ENCODE results near the gene GHRHR.
A peak's percentile ranks its signal among the peaks of the same experiment; 100 is the strongest.

GHRHR gene

DNA sequence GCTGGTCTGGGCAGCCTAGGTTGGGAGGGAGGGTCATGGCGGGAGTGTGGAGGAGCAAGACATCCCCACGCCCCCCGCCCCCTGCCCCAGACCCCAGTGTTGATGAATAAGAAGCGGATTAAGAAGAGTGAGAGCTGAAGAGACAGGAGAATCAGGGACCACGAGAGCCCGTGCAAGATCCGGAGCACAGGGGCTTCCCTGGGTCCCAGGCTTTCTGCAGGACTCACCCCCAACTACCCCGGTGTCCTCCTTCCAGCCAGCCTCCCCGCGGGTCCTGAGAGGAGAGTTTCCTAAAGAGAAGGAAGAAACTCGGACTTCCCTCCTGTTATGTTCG is 20.1 kb downstream of the GHRHR start:
- peak; percentile 67 for TF ChIP-seq CTCF (conservative IDR thresholded peaks at IDR 0.05; ENCODE audit: low read depth)
- POLR2A ChIA-PET (ENCODE audit: low non-redundant PET), result interaction anchor here (1.2 kb wide), 1 partner anchor 139 kb away, joined by 3 read pairs; no protein-coding TSS in a partner anchor
- no peak overlapping the region for H3K27ac ChIP-seq
- DNase-seq (ENCODE audit: low spot score), result no peak
- CTCF ChIA-PET, result interaction anchor here (0.5 to 6.2 kb wide), 19 partner anchors 9 to 290 kb away, joined by 3 to 108 read pairs (median 5); no protein-coding TSS in a partner anchor

- POLR2A ChIA-PET (ENCODE audit: low non-redundant PET), result interaction anchor here (1.2 kb wide), 1 partner anchor 138 kb away, joined by 3 read pairs; no protein-coding TSS in a partner anchor
- CTCF ChIA-PET, result interaction anchor here (0.5 to 6.2 kb wide), 8 partner anchors 11 to 150 kb away, joined by 3 to 108 read pairs (median 5); no protein-coding TSS in a partner anchor
- H3K27ac ChIP-seq, result no peak overlapping the region
- TF ChIP-seq CTCF (conservative IDR thresholded peaks at IDR 0.05; ENCODE audit: low read depth), result no peak
- DNase-seq (ENCODE audit: low spot score), result peak; percentile 64
These were observed 20.8 kb downstream of the GHRHR start for GRCh38 chr7:30984359-30985107.

- ChIA-PET POLR2A (ENCODE audit: low non-redundant PET) (no interaction called here), CTCF (interaction anchor here (0.6 to 6.2 kb wide), 4 partner anchors 47 to 544 kb away, joined by 3 to 108 read pairs (median 3); no protein-coding TSS in a partner anchor)
- no peak for TF ChIP-seq CTCF (conservative IDR thresholded peaks at IDR 0.05; ENCODE audit: low read depth)
- no peak for DNase-seq (ENCODE audit: low spot score)
- no peak overlapping the region for H3K27ac ChIP-seq
These were observed 22.0 kb downstream of the GHRHR start for GRCh38 chr7:30985756-30986155.

GRCh38 chr7:30986331-30986730 is 22.6 kb downstream of the GHRHR start:
- TF ChIP-seq CTCF (conservative IDR thresholded peaks at IDR 0.05; ENCODE audit: low read depth), result no peak
- ChIA-PET POLR2A (ENCODE audit: low non-redundant PET) (no interaction called here), CTCF (interaction anchor here (0.9 to 6.2 kb wide), 2 partner anchors 48 to 136 kb away, joined by 3 to 108 read pairs; no protein-coding TSS in a partner anchor)
- no peak overlapping the region for H3K27ac ChIP-seq
- DNase-seq (ENCODE audit: low spot score), result no peak

GRCh38 chr7:30986738-30987137 is 23.0 kb downstream of the GHRHR start:
- no peak overlapping the region for H3K27ac ChIP-seq
- POLR2A ChIA-PET (ENCODE audit: low non-redundant PET), result no interaction called here
- no peak for TF ChIP-seq CTCF (conservative IDR thresholded peaks at IDR 0.05; ENCODE audit: low read depth)
- CTCF ChIA-PET, result interaction anchor here (0.9 to 6.2 kb wide), 2 partner anchors 48 to 135 kb away, joined by 3 to 108 read pairs; no protein-coding TSS in a partner anchor
- no peak for DNase-seq (ENCODE audit: low spot score)

GRCh38 chr7:30987178-30987577 is 23.4 kb downstream of the GHRHR start:
- no peak for TF ChIP-seq CTCF (conservative IDR thresholded peaks at IDR 0.05; ENCODE audit: low read depth)
- DNase-seq (ENCODE audit: low spot score), result no peak
- ChIA-PET POLR2A (ENCODE audit: low non-redundant PET) (no interaction called here), CTCF (interaction anchor here (6.2 kb wide), 1 partner anchor 135 kb away, joined by 108 read pairs; no protein-coding TSS in a partner anchor)
- no peak overlapping the region for H3K27ac ChIP-seq
